HAP-1 (cell line): ENCODE data around the gene POU3F3.

Source experiments
- DNase-seq, 2 experiments: peaks; one replicate each; pipeline ENCODE4 v3.0.0-alpha.2; 2016 to 2020; ENCODE audit warnings: low spot score in 2 of 2
- H3K27me3 ChIP-seq: fragments of 250-450 bp; sonication (Bioruptor Pico); 2 replicates; pipeline ENCODE4 v1.5.1; 2020; ENCODE audit warnings: low read depth, mild to moderate bottlenecking, moderate library complexity
- H3K36me3 ChIP-seq: fragments of 250-450 bp; sonication (Bioruptor Pico); replicated peaks from 2 replicates; pipeline ENCODE4 v1.5.1; 2020; ENCODE audit warnings: mild to moderate bottlenecking
- H3K4me1 ChIP-seq: fragments of 250-450 bp; sonication (Bioruptor Pico); 2 replicates; pipeline ENCODE4 v1.5.1; 2020; ENCODE audit warnings: mild to moderate bottlenecking
- H3K4me3 ChIP-seq: fragments of 250-450 bp; sonication (Bioruptor Pico); 2 replicates; pipeline ENCODE4 v1.5.1; 2020; ENCODE audit warnings: mild to moderate bottlenecking, moderate library complexity
- H3K9me3 ChIP-seq: fragments of 250-450 bp; sonication (Bioruptor Pico); 2 replicates; pipeline ENCODE4 v1.5.1; 2020; ENCODE audit warnings: mild to moderate bottlenecking, moderate library complexity
- in situ Hi-C: fragments of 300-500 bp; cut with MboI; formaldehyde crosslinking; loops from 3 replicates; pipeline ENCODE4 v1.14.3; 2020; ENCODE audit warnings: low sequenced_read_pairs, inconsistent platforms, mixed read lengths

POU3F3 gene

GRCh38 chr2:104867813-104868504 is 14.0 kb downstream of the POU3F3 start:
- Histone ChIP-seq H3K9me3 (no peaks in the 10 kb centered on the region), H3K4me1 (peaks cover 8% of the 10 kb centered on the region), H3K36me3 (no peaks in the 10 kb centered on the region), H3K4me3 (no peak overlapping the region), H3K27me3 (no peaks in the 10 kb centered on the region)
- in situ Hi-C loops = loop anchor here (25.0 kb wide), 1 partner anchor 469 kb away; the partner anchor contains the start of genes C2orf49 and TGFBRAP1
- DNase-seq = no peak

GRCh38 chr2:104868505-104868866 is 14.6 kb downstream of the POU3F3 start:
- Histone ChIP-seq H3K36me3 (no peaks in the 10 kb centered on the region), H3K9me3 (no peaks in the 10 kb centered on the region), H3K4me1 (peaks cover 8% of the 10 kb centered on the region), H3K27me3 (no peaks in the 10 kb centered on the region), H3K4me3 (no peak overlapping the region)
- in situ Hi-C loops = loop anchor here (25.0 kb wide), 1 partner anchor 469 kb away; the partner anchor contains the start of genes C2orf49 and TGFBRAP1
- no peak for DNase-seq

- DNase-seq = no peak
- Histone ChIP-seq H3K4me3 (no peak overlapping the region), H3K4me1 (peaks cover 8% of the 10 kb centered on the region), H3K27me3 (no peaks in the 10 kb centered on the region), H3K9me3 (no peaks in the 10 kb centered on the region), H3K36me3 (no peaks in the 10 kb centered on the region)
- in situ Hi-C loops = loop anchor here (25.0 kb wide), 1 partner anchor 467 kb away; the partner anchor contains the start of genes C2orf49 and TGFBRAP1
These were observed 16.4 kb downstream of the POU3F3 start for GRCh38 chr2:104870100-104870975.

GRCh38 chr2:104871649-104871971 is 17.7 kb downstream of the POU3F3 start:
- Histone ChIP-seq H3K9me3 (no peaks in the 10 kb centered on the region), H3K27me3 (no peaks in the 10 kb centered on the region), H3K36me3 (no peaks in the 10 kb centered on the region), H3K4me3 (peak overlapping the region; percentile 35), H3K4me1 (peaks cover 8% of the 10 kb centered on the region)
- DNase-seq = no peak
- in situ Hi-C loops = loop anchor here (25.0 kb wide), 1 partner anchor 466 kb away; the partner anchor contains the start of genes C2orf49 and TGFBRAP1

GRCh38 chr2:104871972-104872865 is 18.3 kb downstream of the POU3F3 start:
- H3K9me3 ChIP-seq = no peaks in the 10 kb centered on the region
- peak overlapping the region; percentile 35 for H3K4me3 ChIP-seq
- peak; percentile 33 to 63 for DNase-seq
- peaks cover 8% of the 10 kb centered on the region for H3K4me1 ChIP-seq
- no peaks in the 10 kb centered on the region for H3K36me3 ChIP-seq
- in situ Hi-C loops = loop anchor here (25.0 kb wide), 1 partner anchor 465 kb away; the partner anchor contains the start of genes C2orf49 and TGFBRAP1
- no peaks in the 10 kb centered on the region for H3K27me3 ChIP-seq

- H3K36me3 ChIP-seq = no peaks in the 10 kb centered on the region
- H3K4me3 ChIP-seq = peak overlapping the region; percentile 35
- no peaks in the 10 kb centered on the region for H3K9me3 ChIP-seq
- no peaks in the 10 kb centered on the region for H3K27me3 ChIP-seq
- peak; percentile 72 to 88 for DNase-seq
- in situ Hi-C loops = loop anchor here (25.0 kb wide), 1 partner anchor 464 kb away; the partner anchor contains the start of genes C2orf49 and TGFBRAP1
- peaks cover 8% of the 10 kb centered on the region for H3K4me1 ChIP-seq
These were observed 19.2 kb downstream of the POU3F3 start for GRCh38 chr2:104872866-104873688.

- Histone ChIP-seq H3K9me3 (no peaks in the 10 kb centered on the region), H3K36me3 (no peaks in the 10 kb centered on the region), H3K4me3 (peak overlapping the region; percentile 35), H3K27me3 (no peaks in the 10 kb centered on the region), H3K4me1 (peaks cover 8% of the 10 kb centered on the region)
- in situ Hi-C loops = loop anchor here (25.0 kb wide), 1 partner anchor 464 kb away; the partner anchor contains the start of genes C2orf49 and TGFBRAP1
- no peak for DNase-seq
These were observed 19.8 kb downstream of the POU3F3 start for GRCh38 chr2:104873689-104874054.

GRCh38 chr2:104874230-104874629 is 20.3 kb downstream of the POU3F3 start:
- H3K27me3 ChIP-seq = no peaks in the 10 kb centered on the region
- H3K4me3 ChIP-seq = no peak overlapping the region
- in situ Hi-C loops = loop anchor here (25.0 kb wide), 1 partner anchor 463 kb away; the partner anchor contains the start of genes C2orf49 and TGFBRAP1

GRCh38 chr2:104875262-104875661 is 21.3 kb downstream of the POU3F3 start:
- no peaks in the 10 kb centered on the region for H3K9me3 ChIP-seq
- H3K27me3 ChIP-seq = no peaks in the 10 kb centered on the region
- H3K36me3 ChIP-seq = no peaks in the 10 kb centered on the region
- H3K4me3 ChIP-seq = no peak overlapping the region
- in situ Hi-C loops = no loop called here
- H3K4me1 ChIP-seq = peaks cover 8% of the 10 kb centered on the region
- no peak for DNase-seq

More at GRCh38 chr2:104874230-104874629, 20.3 kb downstream of the POU3F3 start:
- DNase-seq = no peak
- H3K36me3 ChIP-seq = no peaks in the 10 kb centered on the region
- H3K4me1 ChIP-seq = peaks cover 8% of the 10 kb centered on the region
- no peaks in the 10 kb centered on the region for H3K9me3 ChIP-seq

- no peaks in the 10 kb centered on the region for H3K27me3 ChIP-seq
- in situ Hi-C loops = no loop called here
- no peak for DNase-seq
These were observed 23.0 kb downstream of the POU3F3 start for GRCh38 chr2:104876606-104877570.

GRCh38 chr2:104878863-104879512 is 25.1 kb downstream of the POU3F3 start:
- in situ Hi-C loops = no loop called here
- DNase-seq = no peak
- no peaks in the 10 kb centered on the region for H3K9me3 ChIP-seq

More at GRCh38 chr2:104876606-104877570, 23.0 kb downstream of the POU3F3 start:
- Histone ChIP-seq H3K4me1 (peaks cover 1% of the 10 kb centered on the region; the same call in 1 of the 2 replicates), H3K36me3 (no peaks in the 10 kb centered on the region), H3K4me3 (no peak overlapping the region), H3K9me3 (no peaks in the 10 kb centered on the region)

More at GRCh38 chr2:104878863-104879512, 25.1 kb downstream of the POU3F3 start:
- Histone ChIP-seq H3K4me1 (no peaks in the 10 kb centered on the region), H3K4me3 (no peak overlapping the region), H3K36me3 (no peaks in the 10 kb centered on the region), H3K27me3 (peaks cover 7% of the 10 kb centered on the region; the same call in 1 of the 2 replicates)
